Lower leg skin (tissue), 3 donors: ENCODE data around the gene ACAD8.

Experiments used
- POLR2A ChIP-seq, 2 donors: fragments of 450-650 bp; IDR thresholded peaks; one replicate each; pipeline ENCODE4 v1.6.1; 2016 to 2017; ENCODE audit warnings: antibody characterized with exemption in 2 of 2, mild to moderate bottlenecking in 1 of 2, moderate library complexity in 1 of 2
- TF ChIP-seq, protein P1 (sequence below), 3 donors: fragments of 450-650 bp; IDR thresholded peaks; one replicate each; pipeline ENCODE4 v1.5.1; 2016; ENCODE audit warnings: antibody characterized with exemption in 3 of 3, mild to moderate bottlenecking in 3 of 3, moderate library complexity in 2 of 3

DNA sequence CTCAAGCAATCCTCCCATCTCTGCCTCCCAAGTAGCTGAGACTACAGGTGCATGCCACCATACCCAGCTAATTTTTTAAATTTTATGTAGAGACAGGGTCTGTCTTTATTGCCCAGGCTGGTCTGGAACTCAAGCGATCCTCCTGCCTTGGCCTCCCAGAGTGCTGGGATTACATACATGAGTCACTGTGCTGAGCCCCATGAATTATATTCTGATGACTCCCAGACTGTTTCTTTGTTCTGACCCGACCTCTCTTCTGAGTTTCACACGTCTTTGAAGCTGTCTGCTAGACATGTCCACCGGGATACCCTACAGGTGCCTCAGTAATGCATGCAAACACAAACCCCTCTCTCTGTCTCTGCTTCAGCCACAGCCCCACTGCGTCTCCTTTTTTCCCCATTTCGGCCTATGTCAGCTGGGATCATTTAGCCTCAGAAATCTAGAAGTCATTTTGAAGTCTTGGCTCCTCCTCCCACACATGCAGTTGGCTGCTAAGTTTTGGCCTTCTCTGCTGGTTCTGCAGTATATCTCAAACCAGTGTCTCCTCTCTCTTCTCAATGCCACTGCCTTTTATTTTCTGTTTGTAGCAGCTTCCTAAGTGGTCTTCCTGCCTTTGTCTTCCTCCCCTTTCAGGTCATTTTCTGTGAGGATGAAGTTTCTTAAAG, 24.1 kb upstream of the ACAD8 start:
- TF ChIP-seq, protein P1, sequence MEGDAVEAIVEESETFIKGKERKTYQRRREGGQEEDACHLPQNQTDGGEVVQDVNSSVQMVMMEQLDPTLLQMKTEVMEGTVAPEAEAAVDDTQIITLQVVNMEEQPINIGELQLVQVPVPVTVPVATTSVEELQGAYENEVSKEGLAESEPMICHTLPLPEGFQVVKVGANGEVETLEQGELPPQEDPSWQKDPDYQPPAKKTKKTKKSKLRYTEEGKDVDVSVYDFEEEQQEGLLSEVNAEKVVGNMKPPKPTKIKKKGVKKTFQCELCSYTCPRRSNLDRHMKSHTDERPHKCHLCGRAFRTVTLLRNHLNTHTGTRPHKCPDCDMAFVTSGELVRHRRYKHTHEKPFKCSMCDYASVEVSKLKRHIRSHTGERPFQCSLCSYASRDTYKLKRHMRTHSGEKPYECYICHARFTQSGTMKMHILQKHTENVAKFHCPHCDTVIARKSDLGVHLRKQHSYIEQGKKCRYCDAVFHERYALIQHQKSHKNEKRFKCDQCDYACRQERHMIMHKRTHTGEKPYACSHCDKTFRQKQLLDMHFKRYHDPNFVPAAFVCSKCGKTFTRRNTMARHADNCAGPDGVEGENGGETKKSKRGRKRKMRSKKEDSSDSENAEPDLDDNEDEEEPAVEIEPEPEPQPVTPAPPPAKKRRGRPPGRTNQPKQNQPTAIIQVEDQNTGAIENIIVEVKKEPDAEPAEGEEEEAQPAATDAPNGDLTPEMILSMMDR (IDR thresholded peaks at IDR 0.05) = no peak
- TF ChIP-seq POLR2A (IDR thresholded peaks at IDR 0.05) = no peak
